B cell (primary cell): ENCODE measurements around the gene OMA1.

Source experiments
- CTCF ChIP-seq: fragments of 200-600 bp; IDR thresholded peaks from one replicate; pipeline ENCODE4 v1.8.0; 2022; ENCODE audit warnings: antibody characterized with exemption, mild to moderate bottlenecking
- EZH2 ChIP-seq: IDR thresholded peaks from 2 replicates; pipeline ENCODE4 v1.6.1; 2012; ENCODE audit warnings: borderline replicate concordance, low read depth, mild to moderate bottlenecking, moderate library complexity, low read length; ENCODE audit not compliant: insufficient read depth, poor library complexity, severe bottlenecking

- TF ChIP-seq CTCF (no peak), EZH2 (no peak)
These were observed 38.6 kb upstream of the OMA1 start for GRCh38 chr1:58585166-58585565.
